Panc1 (cell line): Measurements from ENCODE around the gene DGLUCY. TPM values are rescaled to one million over a fixed set of nuclear protein-coding genes. Genes with fewer than 3 reads are reported as not detected.
"Not testable (repeated sequence)": the region's sequence is repeated elsewhere in the genome, so short reads cannot be mapped to it uniquely, and the experiment has no call there.

Source experiments
- ATAC-seq: fragments of 200-7000 bp; cut with Tn5 transposase; 2 replicates; pipeline ENCODE4 v1.9.1; 2020; ENCODE audit warnings: mild to moderate bottlenecking, moderate library complexity
- BruUV-seq: library from RNA; stranded (reverse); fragments of 400-500 nt; replicated peaks from 2 replicates; lab custom pipeline; 2021; lab: Mats Ljungman, UMichigan
- CTCF ChIA-PET: fragments of 300-600 bp; sonication (Branson Sonifier 250); formaldehyde crosslinking; loops from one replicate; lab custom pipeline; 2022; ENCODE audit warnings: antibody characterized with exemption; lab: Charles Lee
- POLR2A ChIA-PET: fragments of 300-600 bp; sonication (Branson Sonifier 250); formaldehyde crosslinking; loops from one replicate; lab custom pipeline; 2022; ENCODE audit warnings: antibody characterized with exemption; lab: Charles Lee
- DNase-seq: peaks from one replicate; pipeline ENCODE4 v3.0.0-alpha.2; 2010; ENCODE audit warnings: low read depth, low spot score
- H3K27ac ChIP-seq: 2 replicates; pipeline ENCODE4 v1.5.1; 2011; ENCODE audit warnings: mild to moderate bottlenecking, low read length, inconsistent platforms
- H3K27me3 ChIP-seq: fragments of 200-500 bp; sonication (Bioruptor generic); 2 replicates; pipeline ENCODE4 v1.6.0; 2014; ENCODE audit warnings: low read length, inconsistent platforms; ENCODE audit not compliant: control insufficient read depth, insufficient read depth
- H3K36me3 ChIP-seq: fragments of 200-500 bp; sonication (Bioruptor generic); 2 replicates; pipeline ENCODE4 v1.5.1; 2014; ENCODE audit warnings: inconsistent platforms, mild to moderate bottlenecking, low read length, moderate library complexity; ENCODE audit not compliant: control insufficient read depth, insufficient read depth
- H3K4me1 ChIP-seq: 2 replicates; pipeline ENCODE4 v1.5.1; 2011; ENCODE audit warnings: inconsistent platforms, mild to moderate bottlenecking, low read length, moderate library complexity; ENCODE audit not compliant: control insufficient read depth, insufficient read depth
- H3K4me3 ChIP-seq, 2 experiments: 2 replicates each; pipeline ENCODE4 v1.5.1; 2011 to 2012; ENCODE audit warnings: low read depth in 2 of 2, low read length in 2 of 2, mild to moderate bottlenecking in 2 of 2, inconsistent platforms in 1 of 2, moderate library complexity in 1 of 2
- H3K9me3 ChIP-seq: fragments of 200-500 bp; sonication (Bioruptor generic); 2 replicates; pipeline ENCODE4 v1.5.1; 2014; ENCODE audit warnings: low read depth, mild to moderate bottlenecking, inconsistent platforms, low read length, moderate library complexity; ENCODE audit not compliant: control insufficient read depth, insufficient read depth
- POLR2AphosphoS5 ChIP-seq: IDR thresholded peaks from 2 replicates; pipeline ENCODE4 v1.6.1; 2012; ENCODE audit warnings: mild to moderate bottlenecking, low read depth, low read length, moderate library complexity
- SIN3A ChIP-seq: IDR thresholded peaks from 2 replicates; pipeline ENCODE4 v1.6.1; 2012; ENCODE audit warnings: low read depth, mild to moderate bottlenecking, low read length, moderate library complexity, borderline replicate concordance; ENCODE audit not compliant: insufficient read depth
- TCF7L2 ChIP-seq: IDR thresholded peaks from 2 replicates; pipeline ENCODE4 v1.6.1; 2011; ENCODE audit warnings: mild to moderate bottlenecking, low read depth, low read length, inconsistent platforms
- in situ Hi-C: cut with HindIII; loops from 2 replicates; pipeline ENCODE4 v1.10.0; 2016; ENCODE audit warnings: low sequenced_read_pairs, low pct_unique_long_range_greater_than_20kb
- intact Hi-C: fragments of 100-400 bp; cut with micrococcal nuclease; formaldehyde crosslinking; loops from one replicate; pipeline ENCODE4 v1.10.0; 2022; ENCODE audit not compliant: unreplicated experiment
- total RNA-seq: library from RNA; stranded (reverse); gene quantifications from one replicate; pipeline ENCODE4 v1.2.1, GENCODE V29; 2021; ENCODE audit not compliant: unreplicated experiment
- TF ChIP-seq, protein P1 (sequence below): fragments of 450-650 bp; IDR thresholded peaks from 2 replicates; pipeline ENCODE4 v1.5.1; 2017; ENCODE audit warnings: mild to moderate bottlenecking
- TF ChIP-seq, protein P2 (sequence below), 2 experiments: IDR thresholded peaks; 2 replicates each; pipeline ENCODE4 v1.6.1; 2011 to 2012; ENCODE audit warnings: low read depth in 2 of 2, control low read depth in 1 of 2, low read length in 1 of 2, mild to moderate bottlenecking in 1 of 2, moderate library complexity in 1 of 2; ENCODE audit not compliant: insufficient read depth in 1 of 2

The DGLUCY gene
- total RNA-seq, 1 experiment from 2014 or later = 21.3 TPM

DNA sequence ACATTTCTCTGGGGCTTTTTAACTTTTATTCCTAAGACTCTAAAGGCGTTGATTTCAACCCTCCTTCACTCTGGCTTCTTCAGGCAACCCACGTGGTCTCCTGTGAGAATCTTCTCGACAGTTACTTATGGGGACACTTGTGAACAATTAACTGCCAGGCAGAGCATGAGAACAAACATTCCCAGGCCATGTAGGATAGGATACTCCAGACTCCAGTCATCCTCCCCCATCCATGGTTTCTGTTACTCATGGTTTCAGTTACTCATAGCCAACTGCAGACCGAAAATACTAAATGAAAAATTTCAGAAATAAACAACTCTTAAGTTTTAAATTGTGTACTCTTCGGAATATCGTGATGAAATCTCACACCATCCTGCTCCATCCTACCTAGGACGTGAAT is 111.2 kb downstream of the DGLUCY start:
- in situ Hi-C loops = no loop called here
- ATAC-seq (no peak), DNase-seq (no peak)
- intact Hi-C loops = no loop called here
- CTCF ChIA-PET = no interaction called here
- TF ChIP-seq TCF7L2 = no peak
- TF ChIP-seq, protein P1, sequence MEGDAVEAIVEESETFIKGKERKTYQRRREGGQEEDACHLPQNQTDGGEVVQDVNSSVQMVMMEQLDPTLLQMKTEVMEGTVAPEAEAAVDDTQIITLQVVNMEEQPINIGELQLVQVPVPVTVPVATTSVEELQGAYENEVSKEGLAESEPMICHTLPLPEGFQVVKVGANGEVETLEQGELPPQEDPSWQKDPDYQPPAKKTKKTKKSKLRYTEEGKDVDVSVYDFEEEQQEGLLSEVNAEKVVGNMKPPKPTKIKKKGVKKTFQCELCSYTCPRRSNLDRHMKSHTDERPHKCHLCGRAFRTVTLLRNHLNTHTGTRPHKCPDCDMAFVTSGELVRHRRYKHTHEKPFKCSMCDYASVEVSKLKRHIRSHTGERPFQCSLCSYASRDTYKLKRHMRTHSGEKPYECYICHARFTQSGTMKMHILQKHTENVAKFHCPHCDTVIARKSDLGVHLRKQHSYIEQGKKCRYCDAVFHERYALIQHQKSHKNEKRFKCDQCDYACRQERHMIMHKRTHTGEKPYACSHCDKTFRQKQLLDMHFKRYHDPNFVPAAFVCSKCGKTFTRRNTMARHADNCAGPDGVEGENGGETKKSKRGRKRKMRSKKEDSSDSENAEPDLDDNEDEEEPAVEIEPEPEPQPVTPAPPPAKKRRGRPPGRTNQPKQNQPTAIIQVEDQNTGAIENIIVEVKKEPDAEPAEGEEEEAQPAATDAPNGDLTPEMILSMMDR = no peak
- no peak for TF ChIP-seq SIN3A
- TF ChIP-seq, protein P2, sequence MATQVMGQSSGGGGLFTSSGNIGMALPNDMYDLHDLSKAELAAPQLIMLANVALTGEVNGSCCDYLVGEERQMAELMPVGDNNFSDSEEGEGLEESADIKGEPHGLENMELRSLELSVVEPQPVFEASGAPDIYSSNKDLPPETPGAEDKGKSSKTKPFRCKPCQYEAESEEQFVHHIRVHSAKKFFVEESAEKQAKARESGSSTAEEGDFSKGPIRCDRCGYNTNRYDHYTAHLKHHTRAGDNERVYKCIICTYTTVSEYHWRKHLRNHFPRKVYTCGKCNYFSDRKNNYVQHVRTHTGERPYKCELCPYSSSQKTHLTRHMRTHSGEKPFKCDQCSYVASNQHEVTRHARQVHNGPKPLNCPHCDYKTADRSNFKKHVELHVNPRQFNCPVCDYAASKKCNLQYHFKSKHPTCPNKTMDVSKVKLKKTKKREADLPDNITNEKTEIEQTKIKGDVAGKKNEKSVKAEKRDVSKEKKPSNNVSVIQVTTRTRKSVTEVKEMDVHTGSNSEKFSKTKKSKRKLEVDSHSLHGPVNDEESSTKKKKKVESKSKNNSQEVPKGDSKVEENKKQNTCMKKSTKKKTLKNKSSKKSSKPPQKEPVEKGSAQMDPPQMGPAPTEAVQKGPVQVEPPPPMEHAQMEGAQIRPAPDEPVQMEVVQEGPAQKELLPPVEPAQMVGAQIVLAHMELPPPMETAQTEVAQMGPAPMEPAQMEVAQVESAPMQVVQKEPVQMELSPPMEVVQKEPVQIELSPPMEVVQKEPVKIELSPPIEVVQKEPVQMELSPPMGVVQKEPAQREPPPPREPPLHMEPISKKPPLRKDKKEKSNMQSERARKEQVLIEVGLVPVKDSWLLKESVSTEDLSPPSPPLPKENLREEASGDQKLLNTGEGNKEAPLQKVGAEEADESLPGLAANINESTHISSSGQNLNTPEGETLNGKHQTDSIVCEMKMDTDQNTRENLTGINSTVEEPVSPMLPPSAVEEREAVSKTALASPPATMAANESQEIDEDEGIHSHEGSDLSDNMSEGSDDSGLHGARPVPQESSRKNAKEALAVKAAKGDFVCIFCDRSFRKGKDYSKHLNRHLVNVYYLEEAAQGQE (IDR thresholded peaks at IDR 0.05; ENCODE audit: insufficient read depth in 1 of 2, low read depth in 2 of 2, low read length in 1 of 2) = no peak
- TF ChIP-seq POLR2AphosphoS5 = no peak
- Histone ChIP-seq H3K9me3 (no peaks in the 10 kb centered on the region), H3K4me3 (no peak overlapping the region), H3K4me1 (no peaks in the 10 kb centered on the region), H3K27ac (no peak overlapping the region), H3K27me3 (no peaks in the 10 kb centered on the region), H3K36me3 (no peaks in the 10 kb centered on the region)
- POLR2A ChIA-PET = no interaction called here
- BruUV-seq = no TSS peak

DNA sequence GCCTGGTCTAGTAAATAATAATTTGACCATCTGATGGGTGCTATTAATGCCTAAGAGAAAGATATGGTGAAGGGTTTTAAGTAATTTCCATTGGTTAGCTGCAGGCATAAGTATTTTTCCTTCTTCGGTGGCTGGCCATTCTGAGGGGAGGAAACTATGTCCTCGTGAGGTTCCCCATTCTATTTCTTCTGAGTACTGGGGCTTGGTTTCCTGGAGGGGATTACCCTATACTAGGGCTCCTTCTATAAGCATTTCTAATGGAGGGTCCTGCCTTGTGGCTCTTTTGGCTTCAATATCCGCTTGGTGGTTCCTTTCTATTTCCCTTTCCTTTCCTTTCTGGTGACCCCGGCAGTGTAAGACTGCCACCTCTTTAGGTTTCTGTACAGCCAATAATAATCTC is 112.5 kb downstream of the DGLUCY start:
- H3K27ac ChIP-seq, H3K4me3 ChIP-seq, DNase-seq, H3K27me3 ChIP-seq, H3K9me3 ChIP-seq, H3K36me3 ChIP-seq, ATAC-seq, POLR2A ChIA-PET, CTCF ChIA-PET, intact Hi-C loops, BruUV-seq, in situ Hi-C loops, H3K4me1 ChIP-seq: not testable (repeated sequence)

DNA sequence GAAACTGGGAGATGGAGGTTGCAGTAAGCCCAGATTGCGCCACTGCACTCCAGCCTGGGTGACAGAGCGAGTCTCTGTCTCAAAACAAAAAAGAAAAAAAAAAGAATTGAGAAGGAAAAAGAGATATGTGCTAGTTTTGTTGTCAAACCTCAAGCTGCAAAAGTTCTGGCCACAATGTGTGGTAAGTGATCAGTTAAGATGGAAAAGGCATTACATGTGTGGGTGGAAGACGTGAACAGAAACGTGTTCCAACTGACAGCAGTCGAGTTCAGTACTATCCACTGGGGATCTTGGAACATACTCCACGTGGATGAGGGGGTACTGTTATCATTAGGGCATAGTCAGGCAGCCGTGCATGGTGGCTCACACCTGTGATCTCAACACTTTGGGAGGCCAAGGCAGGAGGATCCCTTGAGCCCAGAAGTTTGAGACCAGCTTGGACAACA is 113.3 kb downstream of the DGLUCY start:
- intact Hi-C loops = no loop called here
- Histone ChIP-seq H3K4me3 (no peak overlapping the region), H3K36me3 (no peaks in the 10 kb centered on the region), H3K27ac (no peak overlapping the region), H3K9me3 (no peaks in the 10 kb centered on the region), H3K27me3 (no peaks in the 10 kb centered on the region), H3K4me1 (no peaks in the 10 kb centered on the region)
- in situ Hi-C loops = no loop called here
- POLR2A ChIA-PET = no interaction called here
- CTCF ChIA-PET = no interaction called here
- no peak for DNase-seq
- no peak for ATAC-seq
- TF ChIP-seq POLR2AphosphoS5 (no peak), SIN3A (no peak), TCF7L2 (no peak)
- TF ChIP-seq, protein P2 (IDR thresholded peaks at IDR 0.05; ENCODE audit: insufficient read depth in 1 of 2, low read depth in 2 of 2, low read length in 1 of 2) = no peak
- TF ChIP-seq, protein P1 = no peak
- no TSS peak for BruUV-seq
